Measurements from ENCODE around the gene SHISA6. TPM values are rescaled to one million over a fixed set of nuclear protein-coding genes. Genes with fewer than 3 reads are reported as not detected.

SHISA6 gene
- total RNA-seq, 1 experiment from 2014 or later = 2.9 TPM

DNA sequence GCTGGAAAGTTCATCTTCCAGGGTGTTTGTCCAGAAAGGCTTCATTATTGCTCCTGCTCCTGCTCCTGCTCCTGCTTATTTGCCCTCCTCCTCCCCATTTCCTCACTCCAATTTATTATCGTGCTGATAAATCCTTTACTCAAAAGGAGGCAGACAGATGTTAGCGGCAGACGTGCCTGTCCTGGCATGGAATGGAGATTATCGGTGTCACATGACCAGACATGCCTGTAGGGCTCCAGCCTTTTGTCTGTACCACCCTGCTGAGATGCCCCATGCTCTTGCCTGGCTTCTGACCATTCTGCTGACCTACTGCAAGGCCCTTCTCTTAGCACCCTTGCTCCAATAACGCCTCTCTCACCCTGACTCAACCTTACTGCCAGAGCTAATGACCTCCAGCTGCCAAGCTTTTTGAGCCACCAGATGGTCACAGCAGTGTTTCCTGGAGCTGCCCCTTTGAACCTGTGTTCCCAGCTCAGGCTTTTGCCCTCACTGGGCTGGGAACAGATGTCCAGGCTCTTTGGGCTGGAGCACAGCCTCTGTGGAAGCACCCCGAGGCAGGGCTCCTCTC lies 370.1 kb downstream of the SHISA6 start:
- Histone ChIP-seq H3K18ac (ENCODE audit: insufficient read length, low read depth, low read length) (no peak overlapping the region), H3K4ac (ENCODE audit: low read depth, low read length) (no peak overlapping the region), H2BK15ac (ENCODE audit: low read depth, low read length) (no peak overlapping the region), H3K56ac (ENCODE audit: insufficient read length, low read depth, low read length) (no peak overlapping the region), H3K14ac (ENCODE audit: insufficient read depth, low read length) (no peak overlapping the region), H3K23me2 (ENCODE audit: insufficient read length, low read depth, low read length, poor library complexity, severe bottlenecking) (no peaks in the 10 kb centered on the region), H2AK5ac (ENCODE audit: insufficient read length, low read length) (no peak overlapping the region), H2BK12ac (ENCODE audit: insufficient read length, low read depth, low read length) (no peak overlapping the region), H3K9ac (ENCODE audit: extremely low read depth, insufficient read length, low read length) (no peak overlapping the region), H3K23ac (ENCODE audit: insufficient read length, low read depth, low read length) (no peak overlapping the region), H3K4me1 (ENCODE audit: insufficient read depth, low read length) (no peaks in the 10 kb centered on the region), H3K4me2 (ENCODE audit: insufficient read depth, insufficient read length, low read length) (no peak overlapping the region), H2AFZ (ENCODE audit: low read length) (no peak overlapping the region), H3T11ph (ENCODE audit: low read length) (no peak overlapping the region), H4K91ac (ENCODE audit: insufficient read length, low read depth, low read length) (no peak overlapping the region), H2BK20ac (ENCODE audit: low read depth, low read length, poor library complexity, severe bottlenecking) (no peak overlapping the region), H4K5ac (ENCODE audit: insufficient read length, low read depth, low read length) (no peak overlapping the region), H3K9me3 (ENCODE audit: control insufficient read depth, low read depth, low read length) (no peaks in the 10 kb centered on the region), H3K27me3 (ENCODE audit: insufficient read depth, low read length) (no peaks in the 10 kb centered on the region), H3K79me1 (ENCODE audit: insufficient read depth, low read depth, low read length, poor library complexity, severe bottlenecking) (no peaks in the 10 kb centered on the region), H2BK5ac (ENCODE audit: insufficient read length, low read length) (no peak overlapping the region), H2BK120ac (ENCODE audit: low read depth, low read length, poor library complexity, severe bottlenecking) (no peak overlapping the region), H3K27ac (ENCODE audit: insufficient read length, low read depth, low read length) (no peak overlapping the region), H3K79me2 (ENCODE audit: insufficient read depth, low read length) (no peaks in the 10 kb centered on the region), H4K8ac (replicated peaks; ENCODE audit: insufficient read length, low read depth, low read length) (no peak overlapping the region), H4K20me1 (ENCODE audit: control insufficient read depth, insufficient read depth, insufficient read length) (no peaks in the 10 kb centered on the region)
- no peak for DNase-seq
- H3K4me1 Mint-ChIP-seq = peaks cover 11 to 12% of the 10 kb centered on the region in 2 experiments
- 0 out of 2 replicates have a peak, but pooled peaks cover 2% of the 10 kb centered on the region for H3K27me3 Mint-ChIP-seq (ENCODE audit: low read depth)
- no CpG with 5 or more reads among the region's 6 CpGs for WGBS (ENCODE audit: extremely low coverage, insufficient read length, low lambda C conversion rate)
- no peak overlapping the region for H3K27ac Mint-ChIP-seq
- TF ChIP-seq, protein P1, sequence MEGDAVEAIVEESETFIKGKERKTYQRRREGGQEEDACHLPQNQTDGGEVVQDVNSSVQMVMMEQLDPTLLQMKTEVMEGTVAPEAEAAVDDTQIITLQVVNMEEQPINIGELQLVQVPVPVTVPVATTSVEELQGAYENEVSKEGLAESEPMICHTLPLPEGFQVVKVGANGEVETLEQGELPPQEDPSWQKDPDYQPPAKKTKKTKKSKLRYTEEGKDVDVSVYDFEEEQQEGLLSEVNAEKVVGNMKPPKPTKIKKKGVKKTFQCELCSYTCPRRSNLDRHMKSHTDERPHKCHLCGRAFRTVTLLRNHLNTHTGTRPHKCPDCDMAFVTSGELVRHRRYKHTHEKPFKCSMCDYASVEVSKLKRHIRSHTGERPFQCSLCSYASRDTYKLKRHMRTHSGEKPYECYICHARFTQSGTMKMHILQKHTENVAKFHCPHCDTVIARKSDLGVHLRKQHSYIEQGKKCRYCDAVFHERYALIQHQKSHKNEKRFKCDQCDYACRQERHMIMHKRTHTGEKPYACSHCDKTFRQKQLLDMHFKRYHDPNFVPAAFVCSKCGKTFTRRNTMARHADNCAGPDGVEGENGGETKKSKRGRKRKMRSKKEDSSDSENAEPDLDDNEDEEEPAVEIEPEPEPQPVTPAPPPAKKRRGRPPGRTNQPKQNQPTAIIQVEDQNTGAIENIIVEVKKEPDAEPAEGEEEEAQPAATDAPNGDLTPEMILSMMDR (conservative IDR thresholded peaks at IDR 0.05) = no peak
- no peak overlapping the region for H3K4me3 Mint-ChIP-seq
- H3K9me3 Mint-ChIP-seq = no peaks in the 10 kb centered on the region
- H3K36me3 Mint-ChIP-seq (ENCODE audit: insufficient read depth in 1 of 3, low read depth in 3 of 3) = no peaks in the 10 kb centered on the region
